GM12801 (cell line): ENCODE results near the gene ATG9B.

ENCODE experiments used
- TF ChIP-seq, protein P1 (sequence below): IDR thresholded peaks from one replicate; pipeline ENCODE4 v1.5.1; 2011; ENCODE audit warnings: control low read depth; ENCODE audit not compliant: insufficient read length; ENCODE audit errors: extremely low read depth

Gene ATG9B

DNA sequence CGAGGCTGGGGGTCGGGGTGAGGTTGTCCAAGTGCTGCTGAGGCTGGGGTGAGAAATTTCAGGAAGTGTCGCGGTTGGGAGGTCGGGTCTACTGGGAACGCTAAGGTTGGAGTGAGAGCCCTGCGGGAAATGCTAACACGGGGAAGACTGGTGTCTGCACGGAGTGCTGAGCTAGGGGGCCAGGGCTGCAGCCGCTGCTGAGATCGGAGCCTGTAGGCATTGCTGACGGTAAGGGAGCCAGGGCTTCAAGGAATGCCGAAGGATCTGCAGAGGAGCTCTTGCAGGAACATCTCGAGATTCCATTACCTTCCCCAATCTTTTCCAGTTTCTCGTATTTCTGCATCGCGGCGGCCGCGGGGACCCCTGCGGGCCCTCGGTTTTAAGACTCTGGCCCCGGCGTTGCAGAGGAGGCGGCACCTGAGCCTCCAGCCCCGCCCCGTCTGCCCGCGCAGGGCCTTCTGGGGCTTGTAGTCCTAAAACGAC is 33.3 kb upstream of the ATG9B start, which contains the start of gene CDK5:
Gene CDK5, minus strand, starts transcription at position 392 of the 483 bp plus-strand sequence. Its CDS starts 49 bp downstream, at position 343.
- TF ChIP-seq, protein P1, sequence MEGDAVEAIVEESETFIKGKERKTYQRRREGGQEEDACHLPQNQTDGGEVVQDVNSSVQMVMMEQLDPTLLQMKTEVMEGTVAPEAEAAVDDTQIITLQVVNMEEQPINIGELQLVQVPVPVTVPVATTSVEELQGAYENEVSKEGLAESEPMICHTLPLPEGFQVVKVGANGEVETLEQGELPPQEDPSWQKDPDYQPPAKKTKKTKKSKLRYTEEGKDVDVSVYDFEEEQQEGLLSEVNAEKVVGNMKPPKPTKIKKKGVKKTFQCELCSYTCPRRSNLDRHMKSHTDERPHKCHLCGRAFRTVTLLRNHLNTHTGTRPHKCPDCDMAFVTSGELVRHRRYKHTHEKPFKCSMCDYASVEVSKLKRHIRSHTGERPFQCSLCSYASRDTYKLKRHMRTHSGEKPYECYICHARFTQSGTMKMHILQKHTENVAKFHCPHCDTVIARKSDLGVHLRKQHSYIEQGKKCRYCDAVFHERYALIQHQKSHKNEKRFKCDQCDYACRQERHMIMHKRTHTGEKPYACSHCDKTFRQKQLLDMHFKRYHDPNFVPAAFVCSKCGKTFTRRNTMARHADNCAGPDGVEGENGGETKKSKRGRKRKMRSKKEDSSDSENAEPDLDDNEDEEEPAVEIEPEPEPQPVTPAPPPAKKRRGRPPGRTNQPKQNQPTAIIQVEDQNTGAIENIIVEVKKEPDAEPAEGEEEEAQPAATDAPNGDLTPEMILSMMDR, result no peak

DNA sequence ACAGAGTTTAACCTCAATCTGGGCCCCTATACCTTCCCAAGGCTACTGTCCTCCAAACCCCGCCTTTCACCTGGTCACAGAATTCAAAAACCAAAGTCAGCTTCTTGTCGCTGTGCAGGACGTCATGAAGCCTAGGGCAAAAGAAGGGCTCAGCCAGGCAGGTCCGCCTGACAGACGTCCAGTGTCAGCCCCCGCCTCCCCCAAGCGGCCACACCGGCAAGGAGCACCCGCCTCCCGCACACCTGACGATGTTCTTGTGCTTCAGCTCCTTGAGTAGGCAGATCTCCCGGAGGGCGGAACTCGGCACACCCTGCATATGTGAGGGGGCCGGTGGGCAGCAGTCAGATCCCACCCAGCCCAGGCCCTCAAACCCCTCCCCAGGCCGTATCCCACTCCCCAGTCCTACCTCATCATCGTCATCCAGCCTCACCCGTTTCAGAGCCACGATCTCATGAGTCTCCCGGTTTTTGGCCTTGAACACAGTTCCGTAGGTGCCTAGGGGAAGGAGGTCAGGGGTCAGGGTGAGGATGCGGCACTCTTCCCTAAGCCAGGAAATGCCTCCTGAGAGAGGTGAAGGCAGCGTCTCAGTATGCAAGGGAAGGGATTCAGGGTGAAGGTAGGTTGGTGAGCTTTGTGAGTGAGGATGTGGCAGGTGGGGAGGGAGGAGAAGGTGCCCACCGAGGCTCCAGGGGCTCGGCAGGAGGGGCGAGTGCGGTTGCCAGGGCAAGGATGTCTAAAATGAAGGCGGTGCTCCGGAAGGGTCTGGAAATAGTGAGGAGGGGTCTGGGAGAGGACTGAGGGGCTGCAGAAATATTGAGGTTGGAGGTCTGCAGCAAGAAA is 32.6 kb upstream of the ATG9B start:
- TF ChIP-seq, protein P1, result no peak

DNA sequence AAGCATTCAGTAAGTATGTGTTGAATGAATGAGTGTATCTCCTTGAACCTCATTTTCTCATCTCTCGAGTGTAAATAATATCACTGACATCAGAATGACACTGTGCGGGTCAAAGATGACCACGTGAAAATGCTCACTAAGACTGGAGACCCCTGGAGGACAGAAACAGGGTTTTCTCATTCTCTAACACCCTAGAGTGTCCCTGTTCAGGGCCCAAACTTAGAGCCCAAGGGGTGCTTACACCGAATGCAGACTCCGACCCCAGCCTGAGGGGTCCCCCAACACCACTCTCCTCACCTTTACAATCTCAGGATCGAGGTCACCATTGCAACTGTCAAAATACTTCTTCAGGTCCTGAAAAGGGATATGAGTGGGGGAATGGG is 32.0 kb upstream of the ATG9B start:
- TF ChIP-seq, protein P1, result no peak

GRCh38 chr7:151053751-151054150 is 29.5 kb upstream of the ATG9B start:
- TF ChIP-seq, protein P1, result no peak

DNA sequence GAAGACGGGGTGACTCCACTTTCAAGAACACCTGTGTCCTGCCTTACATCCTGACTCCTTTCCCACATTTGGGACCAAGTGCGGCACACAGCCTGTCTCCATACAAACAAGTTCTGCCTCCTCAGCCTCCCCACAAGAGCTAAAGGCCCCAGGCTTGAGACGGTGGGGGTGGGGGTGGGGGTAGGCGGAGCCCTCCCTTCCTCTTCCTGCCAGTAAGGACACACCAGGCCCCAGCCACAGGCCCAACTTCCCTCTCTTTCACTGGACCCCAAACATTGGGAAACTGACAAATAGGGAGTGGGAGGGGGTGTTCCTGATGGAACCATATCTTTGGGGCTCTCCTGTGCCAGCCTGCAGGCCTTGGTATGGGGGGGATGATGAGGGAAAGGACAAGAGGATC is 28.8 kb upstream of the ATG9B start:
- TF ChIP-seq, protein P1, result no peak

DNA sequence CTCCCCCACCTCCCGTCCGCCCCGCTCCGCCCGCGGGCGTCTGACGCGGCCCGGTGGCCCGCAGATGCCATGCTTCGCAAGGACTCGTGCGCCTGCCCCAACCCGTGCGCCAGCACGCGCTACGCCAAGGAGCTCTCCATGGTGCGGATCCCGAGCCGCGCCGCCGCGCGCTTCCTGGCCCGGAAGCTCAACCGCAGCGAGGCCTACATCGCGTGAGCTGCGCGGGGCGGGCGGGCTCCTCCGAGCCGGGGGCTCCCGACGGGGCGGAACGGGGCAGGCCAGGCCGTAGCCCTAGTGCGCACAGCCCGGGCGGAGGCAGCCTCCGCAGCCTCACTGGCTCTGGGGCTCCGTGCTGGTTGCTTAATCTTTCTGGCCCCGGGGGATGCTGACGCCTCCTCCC is 26.8 kb upstream of the ATG9B start:
- TF ChIP-seq, protein P1, result no peak

GRCh38 chr7:151048911-151049463 is 24.7 kb upstream of the ATG9B start:
- TF ChIP-seq, protein P1, result no peak
